ENCODE measurements around the gene BATF2.

The BATF2 gene

GRCh38 chr11:64963072-64963631, 33.6 kb downstream of the BATF2 start:
- DNase-seq, result no peak

GRCh38 chr11:64960719-64961118, 36.1 kb downstream of the BATF2 start:
- no peak for DNase-seq

GRCh38 chr11:64959498-64959897, 37.3 kb downstream of the BATF2 start:
- DNase-seq, result no peak

- no peak for DNase-seq
Measured at GRCh38 chr11:64954201-64954600, 42.6 kb downstream of the BATF2 start.

- no peak for DNase-seq
Measured at GRCh38 chr11:64951529-64951928, 45.2 kb downstream of the BATF2 start.

GRCh38 chr11:64947208-64947814, 49.5 kb downstream of the BATF2 start:
- no peak for DNase-seq

Measured in NCI-H774 (cell line).